ENCODE data around the gene SETX.
A peak's percentile ranks its signal among the peaks of the same experiment; 100 is the strongest.

Gene SETX

DNA sequence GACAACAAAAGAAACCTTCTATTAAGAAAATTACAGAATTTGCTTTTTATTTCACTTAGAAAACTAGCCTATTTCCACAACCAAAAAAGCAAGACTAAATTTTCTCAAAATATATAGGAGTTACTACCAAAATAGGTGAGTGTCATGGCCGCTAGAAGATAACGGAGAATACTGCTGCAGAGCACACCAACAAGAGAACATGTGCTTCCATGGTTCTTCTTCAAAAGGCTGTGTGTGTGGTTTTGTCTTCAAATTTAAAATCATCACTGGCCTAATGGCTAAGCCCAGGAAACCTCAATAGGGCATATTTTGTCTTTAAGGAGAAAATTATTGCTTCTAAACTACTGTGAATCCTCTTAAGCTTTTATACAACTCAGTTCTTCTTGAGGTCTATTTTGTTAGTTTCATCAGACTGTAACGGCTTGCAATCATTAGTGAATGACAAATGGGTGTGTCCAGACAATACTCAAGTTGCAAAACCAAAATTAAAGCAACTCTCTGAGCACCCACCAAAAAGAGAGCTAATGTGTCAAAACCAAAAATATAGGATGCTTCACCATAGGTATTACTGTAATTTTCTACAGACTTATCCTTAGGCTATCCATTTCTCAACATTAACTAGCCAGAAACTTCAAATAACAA is 3.3 kb downstream of the SETX start:
- Histone ChIP-seq H3K9ac (ENCODE audit: low read length) (no peak overlapping the region), H3K4me1 (ENCODE audit: control insufficient read depth, low read depth, low read length) (peaks cover 7% of the 10 kb centered on the region)

GRCh38 chr9:132350861-132351315 is 3.9 kb downstream of the SETX start:
- H3K36me3 ChIP-seq (ENCODE audit: control insufficient read depth, low read depth, low read length) = peaks cover 62% of the 10 kb centered on the region

More for the DNA sequence above, 3.3 kb downstream of the SETX start:
- Histone ChIP-seq H3K9me3 (ENCODE audit: control insufficient read depth, low read depth, low read length) (no peaks in the 10 kb centered on the region), H3K4me3 (ENCODE audit: low read length) (no peak overlapping the region), H3K36me3 (ENCODE audit: control insufficient read depth, low read depth, low read length) (peaks cover 56% of the 10 kb centered on the region), H3K27ac (ENCODE audit: low read length) (no peak overlapping the region), H3K27me3 (ENCODE audit: control insufficient read depth, insufficient read depth, low read length) (no peaks in the 10 kb centered on the region)

GRCh38 chr9:132348676-132349075 is 6.1 kb downstream of the SETX start:
- peaks cover 3% of the 10 kb centered on the region for H3K4me1 ChIP-seq (ENCODE audit: control insufficient read depth, low read depth, low read length)
- no peak overlapping the region for H3K9ac ChIP-seq (ENCODE audit: low read length)
- no peak overlapping the region for H3K4me3 ChIP-seq (ENCODE audit: low read length)
- no peak overlapping the region for H3K27ac ChIP-seq (ENCODE audit: low read length)
- H3K9me3 ChIP-seq (ENCODE audit: control insufficient read depth, low read depth, low read length) = no peaks in the 10 kb centered on the region
- H3K36me3 ChIP-seq (ENCODE audit: control insufficient read depth, low read depth, low read length) = peaks cover 81% of the 10 kb centered on the region
- H3K27me3 ChIP-seq (ENCODE audit: control insufficient read depth, insufficient read depth, low read length) = no peaks in the 10 kb centered on the region

More at GRCh38 chr9:132350861-132351315, 3.9 kb downstream of the SETX start:
- H3K4me1 ChIP-seq (ENCODE audit: control insufficient read depth, low read depth, low read length) = peaks cover 7% of the 10 kb centered on the region
- H3K9me3 ChIP-seq (ENCODE audit: control insufficient read depth, low read depth, low read length) = no peaks in the 10 kb centered on the region
- no peak overlapping the region for H3K4me3 ChIP-seq (ENCODE audit: low read length)
- no peak overlapping the region for H3K27ac ChIP-seq (ENCODE audit: low read length)
- H3K27me3 ChIP-seq (ENCODE audit: control insufficient read depth, insufficient read depth, low read length) = no peaks in the 10 kb centered on the region
- H3K9ac ChIP-seq (ENCODE audit: low read length) = no peak overlapping the region

DNA sequence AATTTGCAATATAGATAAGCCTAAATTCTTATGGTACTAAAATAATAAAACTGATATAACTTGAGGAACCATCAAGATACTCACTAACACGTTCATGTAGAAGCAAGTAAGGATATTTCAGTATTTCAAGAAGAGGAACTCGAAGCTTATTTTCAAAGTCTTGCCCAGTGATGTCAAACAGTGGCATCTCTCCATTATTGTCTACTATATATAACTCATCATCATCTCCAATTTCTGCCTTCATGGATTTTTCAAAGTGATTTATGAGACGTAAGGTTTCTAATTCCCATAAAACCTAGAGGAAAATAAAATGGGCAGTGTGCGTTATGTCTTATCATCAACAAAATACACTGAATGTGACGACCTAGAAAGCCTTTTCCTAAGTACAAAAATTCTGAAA is 8.6 kb downstream of the SETX start:
- no peak overlapping the region for H3K9ac ChIP-seq (ENCODE audit: low read length)
- no peak overlapping the region for H3K4me3 ChIP-seq (ENCODE audit: low read length)
- peaks cover 83% of the 10 kb centered on the region for H3K36me3 ChIP-seq (ENCODE audit: control insufficient read depth, low read depth, low read length)
- no peaks in the 10 kb centered on the region for H3K9me3 ChIP-seq (ENCODE audit: control insufficient read depth, low read depth, low read length)
- H3K27ac ChIP-seq (ENCODE audit: low read length) = no peak overlapping the region
- H3K4me1 ChIP-seq (ENCODE audit: control insufficient read depth, low read depth, low read length) = no peaks in the 10 kb centered on the region
- no peaks in the 10 kb centered on the region for H3K27me3 ChIP-seq (ENCODE audit: control insufficient read depth, insufficient read depth, low read length)

GRCh38 chr9:132341177-132341840 is 13.5 kb downstream of the SETX start:
- no peak overlapping the region for H3K9ac ChIP-seq (ENCODE audit: low read length)
- no peak overlapping the region for H3K4me3 ChIP-seq (ENCODE audit: low read length)
- H3K4me1 ChIP-seq (ENCODE audit: control insufficient read depth, low read depth, low read length) = no peaks in the 10 kb centered on the region
- no peak overlapping the region for H3K27ac ChIP-seq (ENCODE audit: low read length)
- H3K27me3 ChIP-seq (ENCODE audit: control insufficient read depth, insufficient read depth, low read length) = no peaks in the 10 kb centered on the region
- H3K9me3 ChIP-seq (ENCODE audit: control insufficient read depth, low read depth, low read length) = no peaks in the 10 kb centered on the region
- H3K36me3 ChIP-seq (ENCODE audit: control insufficient read depth, low read depth, low read length) = peaks cover 85% of the 10 kb centered on the region

GRCh38 chr9:132334364-132334763 is 20.4 kb downstream of the SETX start:
- no peak overlapping the region for H3K27ac ChIP-seq (ENCODE audit: low read length)
- H3K9ac ChIP-seq (ENCODE audit: low read length) = no peak overlapping the region
- no peaks in the 10 kb centered on the region for H3K27me3 ChIP-seq (ENCODE audit: control insufficient read depth, insufficient read depth, low read length)
- no peaks in the 10 kb centered on the region for H3K4me1 ChIP-seq (ENCODE audit: control insufficient read depth, low read depth, low read length)
- no peaks in the 10 kb centered on the region for H3K9me3 ChIP-seq (ENCODE audit: control insufficient read depth, low read depth, low read length)
- peaks cover 79% of the 10 kb centered on the region for H3K36me3 ChIP-seq (ENCODE audit: control insufficient read depth, low read depth, low read length)
- no peak overlapping the region for H3K4me3 ChIP-seq (ENCODE audit: low read length)

DNA sequence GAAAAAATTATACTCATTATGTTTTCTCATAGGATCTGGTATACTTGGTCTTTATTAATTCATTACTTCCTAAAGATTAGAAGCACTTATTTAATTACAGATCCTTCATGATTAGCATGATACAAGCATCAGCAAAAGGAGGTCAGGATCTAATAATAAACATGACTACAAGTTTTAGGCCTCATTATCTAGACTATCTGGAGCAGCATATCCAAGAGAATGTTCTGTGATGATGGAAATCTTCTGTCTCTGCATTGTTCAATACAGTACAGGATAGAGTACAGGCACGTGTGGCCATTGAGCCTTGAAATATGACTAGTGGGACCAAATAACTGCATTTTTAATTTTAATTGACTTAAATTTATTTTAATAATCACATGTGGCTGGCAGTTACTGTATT is 21.2 kb downstream of the SETX start:
- H3K9ac ChIP-seq (ENCODE audit: low read length) = no peak overlapping the region
- H3K36me3 ChIP-seq (ENCODE audit: control insufficient read depth, low read depth, low read length) = peaks cover 83% of the 10 kb centered on the region
- no peak overlapping the region for H3K4me3 ChIP-seq (ENCODE audit: low read length)
- no peak overlapping the region for H3K27ac ChIP-seq (ENCODE audit: low read length)
- H3K27me3 ChIP-seq (ENCODE audit: control insufficient read depth, insufficient read depth, low read length) = no peaks in the 10 kb centered on the region
- no peaks in the 10 kb centered on the region for H3K9me3 ChIP-seq (ENCODE audit: control insufficient read depth, low read depth, low read length)
- no peaks in the 10 kb centered on the region for H3K4me1 ChIP-seq (ENCODE audit: control insufficient read depth, low read depth, low read length)

DNA sequence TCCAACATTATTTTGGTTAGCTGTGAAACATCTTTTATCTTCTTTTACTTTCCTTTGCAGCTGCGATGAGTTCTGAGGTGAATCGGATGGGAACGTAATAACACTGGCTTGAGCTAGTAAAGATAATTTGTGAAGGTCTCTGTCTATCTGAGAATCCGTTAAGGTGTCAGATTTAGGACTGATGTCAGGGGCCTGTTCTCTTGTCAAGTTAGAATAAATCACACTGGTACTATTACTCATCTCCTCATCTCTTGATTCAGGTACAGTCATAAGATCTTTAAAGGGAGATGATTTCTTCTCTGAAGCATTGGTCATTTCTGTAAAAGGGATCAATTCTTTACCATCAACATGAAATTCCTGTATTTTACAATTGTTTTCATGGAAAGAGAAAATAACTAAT is 26.2 kb downstream of the SETX start:
- Histone ChIP-seq H3K9ac (ENCODE audit: low read length) (no peak overlapping the region), H3K4me1 (ENCODE audit: control insufficient read depth, low read depth, low read length) (no peaks in the 10 kb centered on the region), H3K27ac (ENCODE audit: low read length) (no peak overlapping the region), H3K9me3 (ENCODE audit: control insufficient read depth, low read depth, low read length) (no peaks in the 10 kb centered on the region), H3K36me3 (ENCODE audit: control insufficient read depth, low read depth, low read length) (peaks cover 81% of the 10 kb centered on the region), H3K27me3 (ENCODE audit: control insufficient read depth, insufficient read depth, low read length) (no peaks in the 10 kb centered on the region), H3K4me3 (ENCODE audit: low read length) (no peak overlapping the region)

DNA sequence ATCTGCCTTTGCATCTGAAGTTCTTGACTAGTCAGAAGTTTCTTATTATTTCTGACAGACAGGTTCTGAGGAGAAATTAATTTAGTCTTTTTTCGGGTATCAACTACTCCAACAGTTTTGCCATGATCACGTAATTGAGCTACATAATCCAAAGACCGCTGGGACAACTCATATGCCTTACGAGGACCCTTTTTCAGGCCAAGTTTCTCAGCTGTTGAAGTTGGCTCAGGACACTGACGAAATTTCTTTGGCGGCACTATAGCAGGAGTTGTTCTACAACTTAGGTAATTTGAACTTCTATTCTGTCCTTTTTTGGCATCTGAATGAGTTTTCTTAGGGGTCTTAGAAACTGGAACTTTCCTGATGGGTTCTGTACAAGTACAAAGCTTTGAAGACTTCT is 27.2 kb downstream of the SETX start:
- no peak overlapping the region for H3K4me3 ChIP-seq (ENCODE audit: low read length)
- H3K36me3 ChIP-seq (ENCODE audit: control insufficient read depth, low read depth, low read length) = peaks cover 77% of the 10 kb centered on the region
- H3K9ac ChIP-seq (ENCODE audit: low read length) = no peak overlapping the region
- H3K4me1 ChIP-seq (ENCODE audit: control insufficient read depth, low read depth, low read length) = no peaks in the 10 kb centered on the region
- no peak overlapping the region for H3K27ac ChIP-seq (ENCODE audit: low read length)
- H3K27me3 ChIP-seq (ENCODE audit: control insufficient read depth, insufficient read depth, low read length) = no peaks in the 10 kb centered on the region
- H3K9me3 ChIP-seq (ENCODE audit: control insufficient read depth, low read depth, low read length) = no peaks in the 10 kb centered on the region

DNA sequence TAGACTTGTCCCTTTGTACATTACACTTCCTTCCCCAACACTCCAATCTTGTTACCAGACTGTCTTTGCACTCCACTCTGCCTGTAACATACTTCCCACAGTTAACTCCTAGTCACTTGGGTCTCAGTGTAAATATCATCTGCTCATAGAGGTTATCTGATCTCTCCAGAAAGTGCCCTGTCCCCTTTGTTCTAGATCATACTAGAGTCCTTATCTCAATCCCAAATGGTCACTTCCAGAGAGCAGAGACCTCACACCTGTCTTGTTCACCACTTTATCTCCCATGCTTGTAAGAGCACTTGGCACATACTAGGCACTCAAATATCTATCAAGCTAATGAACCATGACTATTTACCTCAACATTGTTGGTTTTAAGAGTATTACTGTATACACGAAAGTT is 30.4 kb downstream of the SETX start:
- Histone ChIP-seq H3K4me1 (ENCODE audit: control insufficient read depth, low read depth, low read length) (peaks cover 7% of the 10 kb centered on the region), H3K9ac (ENCODE audit: low read length) (no peak overlapping the region), H3K36me3 (ENCODE audit: control insufficient read depth, low read depth, low read length) (peaks cover 55% of the 10 kb centered on the region), H3K27me3 (ENCODE audit: control insufficient read depth, insufficient read depth, low read length) (no peaks in the 10 kb centered on the region), H3K9me3 (ENCODE audit: control insufficient read depth, low read depth, low read length) (no peaks in the 10 kb centered on the region), H3K27ac (ENCODE audit: low read length) (no peak overlapping the region), H3K4me3 (ENCODE audit: low read length) (no peak overlapping the region)

- Histone ChIP-seq H3K36me3 (ENCODE audit: control insufficient read depth, low read depth, low read length) (peaks cover 38% of the 10 kb centered on the region), H3K4me1 (ENCODE audit: control insufficient read depth, low read depth, low read length) (peaks cover 15% of the 10 kb centered on the region), H3K4me3 (ENCODE audit: low read length) (peak overlapping the region; percentile 15), H3K27ac (ENCODE audit: low read length) (no peak overlapping the region), H3K9me3 (ENCODE audit: control insufficient read depth, low read depth, low read length) (no peaks in the 10 kb centered on the region), H3K9ac (ENCODE audit: low read length) (no peak overlapping the region), H3K27me3 (ENCODE audit: control insufficient read depth, insufficient read depth, low read length) (no peaks in the 10 kb centered on the region)
Observed at GRCh38 chr9:132319421-132320110, 35.2 kb downstream of the SETX start.
